SW 1271 (cell line): ENCODE results near the gene ZNF429.
A peak's percentile ranks its signal among the peaks of the same experiment; 100 is the strongest.
"Not testable (repeated sequence)": the region's sequence is repeated elsewhere in the genome, so short reads cannot be mapped to it uniquely, and the experiment has no call there.

ENCODE experiments used
- DNase-seq, 2 experiments: peaks; one replicate each; lab custom pipeline; 2025; lab: John Stamatoyannopoulos, UW

Gene ZNF429

DNA sequence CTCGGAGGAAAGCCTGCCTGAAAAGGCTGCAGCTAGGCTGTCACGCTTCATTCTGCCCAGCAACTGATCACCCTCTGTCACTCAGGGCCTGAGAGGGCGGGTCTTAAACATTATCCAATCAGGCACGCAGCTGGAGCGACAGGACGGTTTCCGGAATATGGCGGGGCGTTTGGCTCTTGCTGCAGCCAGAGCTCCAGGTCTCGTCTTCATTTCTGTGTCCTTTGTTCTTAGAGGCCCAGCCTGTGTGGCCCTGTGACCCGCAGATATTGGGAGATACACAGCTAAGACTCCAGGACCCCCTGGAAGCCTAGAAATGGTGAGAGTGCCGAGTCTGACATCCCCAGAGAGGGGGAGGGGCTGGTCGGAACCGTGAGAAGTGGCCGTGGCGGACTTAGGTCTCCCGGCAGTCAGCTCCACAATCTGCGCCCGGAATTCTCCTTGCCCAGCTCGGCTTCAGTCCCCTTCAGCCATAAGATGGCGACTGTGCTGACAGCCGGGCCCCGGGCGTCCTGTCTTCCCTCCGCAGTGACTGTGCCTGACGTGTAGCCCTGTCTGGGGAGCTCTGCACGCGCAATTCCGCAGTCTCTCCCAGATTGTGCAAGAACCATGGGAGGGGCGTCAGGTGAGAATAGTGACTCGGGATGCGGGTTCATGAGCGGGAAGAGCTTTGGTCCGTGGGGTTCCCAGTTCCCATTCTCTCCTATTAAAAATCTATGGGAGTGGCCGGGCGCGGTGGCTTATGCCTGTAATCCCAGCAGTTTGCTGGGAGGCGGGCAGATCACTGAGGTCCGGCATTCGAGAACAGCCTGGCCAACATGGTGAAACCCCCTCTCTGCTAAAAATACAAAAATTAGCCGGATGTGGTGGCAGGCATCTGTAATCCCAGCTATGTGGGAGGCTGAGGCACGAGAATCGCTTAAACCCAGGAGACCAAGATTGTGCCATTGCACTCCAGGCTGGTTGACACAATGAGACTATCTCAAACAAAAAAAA, at the start of gene ZNF429:
Gene ZNF429 (plus strand): TSS at position 144 of the 993 bp plus-strand sequence. CDS start 170 bp downstream, at position 314.
- DNase-seq = peak; percentile 82 to 92

DNA sequence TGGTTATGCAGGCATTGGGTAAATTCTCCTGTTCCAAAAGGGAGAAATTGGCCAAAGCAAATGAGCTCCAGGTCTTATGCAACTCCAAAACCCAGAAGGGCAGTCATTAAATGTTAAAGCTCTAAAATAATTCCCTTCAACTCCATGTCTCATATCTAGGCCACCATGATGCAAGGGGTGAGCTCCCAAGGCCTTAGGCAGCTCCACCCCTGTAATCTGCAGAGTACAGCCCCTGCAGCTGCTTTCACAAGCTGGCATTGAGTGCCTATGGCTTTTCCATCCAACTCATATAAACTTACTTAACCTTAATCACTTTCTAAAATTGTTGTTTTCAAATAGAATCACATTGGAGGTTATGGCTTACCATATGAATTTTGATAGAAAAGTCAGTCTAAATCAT, 44.7 kb upstream of the ZNF429 start:
- DNase-seq = no peak

DNA sequence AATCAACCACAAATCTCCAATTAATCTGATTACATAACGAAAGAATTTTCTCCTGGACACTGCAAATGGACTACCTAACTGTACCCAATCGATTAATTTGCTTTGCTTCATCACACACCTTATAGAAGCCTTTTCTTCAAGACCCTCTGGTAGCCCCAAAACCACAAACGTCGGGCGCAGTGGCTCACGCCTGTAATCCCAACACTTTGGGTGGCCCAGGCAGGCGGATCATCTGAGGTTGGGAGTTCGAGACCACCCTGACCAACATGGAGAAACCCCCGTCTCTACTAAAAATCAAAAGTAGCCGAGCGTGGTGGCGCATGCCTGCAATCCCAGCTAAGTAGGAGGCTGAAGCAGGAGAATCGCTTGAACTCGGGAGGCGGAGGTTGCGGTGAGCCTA, 42.9 kb upstream of the ZNF429 start:
- no peak for DNase-seq

DNA sequence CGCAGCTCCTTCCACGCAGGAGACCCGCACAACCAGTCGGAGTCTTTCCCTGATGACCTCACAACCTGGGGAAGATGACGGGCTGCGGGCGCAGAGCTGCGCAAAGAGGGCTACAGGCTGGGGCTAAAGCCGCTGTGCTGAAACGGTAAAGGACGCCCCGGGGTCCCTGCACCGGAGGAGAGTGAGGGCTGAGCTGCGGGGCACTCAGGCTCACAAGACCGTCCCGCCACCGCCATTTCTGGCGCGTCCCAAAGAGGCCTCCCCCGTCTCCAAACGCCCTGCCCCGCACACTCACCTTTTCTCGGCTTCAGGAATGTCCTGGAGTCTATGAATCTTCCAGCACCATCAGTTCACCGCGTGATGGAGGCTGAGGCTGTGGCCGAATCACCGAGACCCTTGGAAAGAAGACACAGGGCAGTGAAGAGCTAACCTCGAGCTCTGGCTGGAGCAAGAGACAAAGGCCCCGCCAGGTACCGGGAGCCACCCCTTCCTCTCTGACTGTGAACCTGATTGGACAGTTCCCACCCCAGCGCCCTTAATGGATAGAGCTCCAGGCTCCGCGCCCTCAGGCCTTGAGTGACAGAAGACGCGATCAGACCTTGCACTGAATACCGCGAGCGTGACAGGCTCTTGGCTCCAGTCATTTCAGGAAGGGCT, 41.8 kb upstream of the ZNF429 start:
- peak in 1 of 2 experiments; percentile 32 for DNase-seq

DNA sequence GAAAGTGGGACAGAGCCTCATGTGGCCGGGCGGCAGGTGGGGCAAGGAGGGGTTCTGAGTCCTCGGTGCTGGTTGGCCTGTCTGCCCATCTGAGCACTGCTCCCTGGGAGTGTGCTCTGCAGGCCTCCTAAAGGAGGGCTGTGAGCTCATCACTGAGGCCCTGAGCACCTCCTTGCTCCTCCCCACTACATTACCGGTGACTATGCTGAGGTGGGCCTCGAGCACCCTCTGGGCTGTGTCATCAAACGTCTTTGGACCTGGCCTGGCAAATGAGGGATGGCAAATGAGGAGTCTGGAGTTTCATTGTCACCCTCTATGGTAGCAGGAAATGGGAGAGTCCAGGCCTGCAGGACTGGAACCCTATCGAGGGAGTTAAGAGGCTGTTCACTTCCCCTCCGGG, 38.8 kb upstream of the ZNF429 start:
- DNase-seq = no peak

DNA sequence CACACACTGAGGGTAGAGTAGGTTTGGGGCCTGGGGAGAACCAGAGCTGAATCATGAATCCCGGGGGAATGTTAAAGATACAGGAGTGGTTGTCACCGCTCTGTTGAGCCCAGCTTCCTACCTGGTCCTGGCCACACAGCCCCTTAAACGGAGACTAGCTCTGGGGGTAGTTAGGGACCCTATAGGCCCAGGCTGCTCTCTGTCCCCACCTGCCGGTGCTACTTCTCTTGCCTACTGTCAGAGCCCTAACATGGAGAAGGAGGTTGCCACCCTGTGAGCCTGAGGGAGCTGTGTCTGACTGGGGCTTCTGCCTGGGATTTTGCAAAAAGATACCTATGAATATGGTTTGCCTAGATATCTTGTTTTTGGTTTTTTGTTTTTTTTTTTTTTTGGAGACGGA, 36.6 kb upstream of the ZNF429 start:
- DNase-seq = no peak

DNA sequence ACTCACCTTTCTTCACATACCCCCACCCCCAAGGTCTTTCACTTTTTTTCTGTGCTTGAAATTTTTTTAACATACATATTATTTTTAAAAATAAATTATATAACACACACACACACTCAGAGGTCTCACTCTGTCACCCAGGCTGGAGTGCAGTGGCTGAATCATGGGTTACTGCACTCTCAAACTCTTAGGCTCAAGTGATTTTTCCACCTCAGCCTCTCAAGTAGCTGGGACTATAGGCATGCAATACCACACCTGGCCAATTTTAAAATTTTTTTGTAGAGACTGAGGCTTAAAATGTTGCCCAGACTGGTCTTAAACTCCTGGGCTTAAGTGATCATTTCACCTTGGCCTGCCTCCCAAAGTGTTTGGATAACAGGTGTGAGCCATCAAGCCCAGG, 32.9 kb upstream of the ZNF429 start:
- DNase-seq = no peak

DNA sequence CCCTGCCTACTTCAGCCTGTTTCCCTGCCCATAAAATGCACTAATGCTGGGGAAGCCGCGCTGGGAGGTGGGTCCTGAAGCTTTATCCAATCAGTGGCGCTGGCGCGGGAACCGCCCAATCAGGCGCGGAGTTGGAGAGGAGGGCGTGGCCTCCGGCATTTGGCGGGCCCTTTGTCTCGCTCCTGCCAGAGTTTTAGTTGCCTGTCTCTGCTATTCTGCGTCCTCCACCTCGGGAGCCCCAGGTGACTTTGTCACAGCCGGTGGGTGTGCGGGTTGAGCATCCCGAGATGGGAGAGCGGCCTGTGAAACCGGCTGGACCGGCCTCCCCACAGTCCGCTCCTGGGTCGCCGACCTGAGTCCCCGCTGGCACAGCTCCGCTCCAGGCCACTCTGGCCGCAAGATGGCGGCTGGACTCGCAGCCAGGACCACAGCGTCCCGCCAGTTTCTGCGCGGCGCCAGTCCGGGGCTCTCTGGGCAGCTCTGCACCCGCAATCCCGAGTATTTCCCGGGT, 30.7 kb upstream of the ZNF429 start:
- no peak for DNase-seq

DNA sequence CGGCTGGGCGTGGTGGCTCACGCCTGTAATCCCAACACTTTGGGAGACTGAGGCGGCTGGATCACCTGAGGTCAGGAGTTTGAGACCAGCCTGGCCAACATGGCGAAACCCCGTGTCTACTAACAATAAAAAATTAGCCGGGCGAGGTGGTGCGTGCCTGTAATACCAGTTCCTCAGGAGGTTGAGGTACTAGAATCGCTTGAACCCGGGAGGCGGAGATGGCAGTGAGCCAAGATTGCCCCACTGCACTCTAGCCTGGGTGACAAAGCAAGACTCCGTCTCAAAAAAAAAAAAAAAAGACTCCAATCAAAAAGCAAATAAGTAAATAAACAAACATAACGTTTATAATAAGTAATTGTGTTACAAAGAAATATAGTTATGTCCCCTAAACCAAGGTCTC, 23.0 kb upstream of the ZNF429 start:
- not testable (repeated sequence) for DNase-seq

DNA sequence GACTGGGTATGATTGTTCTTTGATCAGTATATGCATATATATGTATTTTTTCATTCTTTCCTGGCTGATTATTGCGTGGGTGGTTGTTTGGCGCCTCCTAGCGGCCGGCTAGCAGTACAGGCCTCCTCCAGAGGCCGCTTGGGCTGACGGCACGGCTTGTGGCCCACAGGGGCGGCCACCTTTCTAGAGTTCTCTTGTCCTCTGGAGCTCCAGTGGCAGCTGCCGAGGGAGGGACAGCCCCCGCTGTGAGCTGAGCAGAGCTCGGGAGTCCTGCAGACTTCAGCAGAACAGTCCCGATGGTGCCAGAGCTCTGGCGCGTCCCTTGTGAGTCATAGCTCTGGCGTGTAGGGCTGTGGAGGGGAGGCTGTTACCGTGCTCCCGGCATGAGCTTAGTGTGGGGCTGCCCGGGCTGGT, 22.5 kb upstream of the ZNF429 start:
- peak in 1 of 2 experiments; percentile 4 for DNase-seq

DNA sequence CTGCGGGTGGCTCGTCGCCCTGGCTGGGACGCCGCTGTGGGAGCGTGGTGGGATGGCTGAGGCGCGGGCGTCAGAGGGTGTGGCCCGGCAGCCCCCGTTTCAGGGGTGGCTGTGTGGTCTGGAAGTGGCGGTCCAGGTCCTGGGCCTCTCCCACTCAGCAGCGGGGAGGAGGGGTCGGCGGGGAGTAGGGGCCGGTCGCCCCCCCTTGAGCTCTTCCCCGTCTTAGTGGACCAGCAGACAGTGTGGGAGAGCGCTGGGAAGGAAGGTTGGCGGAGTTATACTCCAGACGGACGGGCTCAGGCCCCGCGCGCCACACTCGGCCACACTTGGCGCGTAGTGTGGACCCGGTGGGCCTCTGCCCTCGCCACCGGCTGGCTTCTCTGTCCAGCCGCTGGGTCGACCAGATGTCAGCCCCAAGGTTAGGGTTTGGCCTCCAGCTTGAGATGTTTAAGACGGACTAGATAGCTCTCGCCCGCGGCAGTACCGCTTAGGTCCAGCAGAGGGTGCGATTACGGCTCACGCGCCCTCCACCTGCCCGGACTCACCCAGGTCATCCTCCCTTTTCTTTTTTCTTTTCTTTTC, 21.7 kb upstream of the ZNF429 start:
- no peak for DNase-seq

DNA sequence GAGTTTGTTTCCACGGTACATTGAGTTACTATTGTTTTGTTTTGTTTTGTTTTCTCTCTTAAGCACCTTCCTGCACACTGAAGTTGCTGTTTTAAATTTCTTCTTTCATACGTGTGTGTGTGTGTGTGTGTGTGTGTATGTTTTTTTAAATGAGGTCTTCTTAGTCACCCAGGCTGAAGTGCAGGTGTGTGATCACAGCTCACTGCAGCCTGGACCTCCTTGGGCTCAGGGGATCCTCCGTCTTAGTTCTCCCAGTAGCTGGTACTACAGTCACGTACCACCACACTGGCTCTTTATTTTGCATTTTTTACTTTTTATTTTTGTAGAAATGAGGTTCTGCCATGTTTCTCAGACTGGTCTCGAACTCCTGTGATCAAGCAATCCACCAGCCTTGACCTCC, 20.8 kb upstream of the ZNF429 start:
- DNase-seq = no peak

DNA sequence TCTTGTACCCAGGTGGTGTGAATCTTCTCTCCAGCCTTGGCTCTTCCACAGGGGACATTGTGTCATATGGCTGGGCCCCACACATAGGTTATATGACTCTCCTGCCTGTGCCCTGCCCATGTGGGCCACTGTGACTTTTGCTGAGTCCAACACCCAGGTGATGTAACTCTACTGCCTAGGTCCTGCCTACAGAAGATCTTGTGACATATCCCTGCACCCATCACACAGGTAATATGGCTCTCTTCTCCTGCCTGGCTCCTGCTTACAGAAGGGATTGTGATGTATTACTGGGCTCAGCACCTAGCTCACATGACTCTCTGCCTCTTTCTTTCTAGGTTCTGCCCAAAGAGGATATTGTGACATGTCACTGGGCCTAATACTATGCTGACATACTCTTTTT, 19.5 kb upstream of the ZNF429 start:
- no peak for DNase-seq

DNA sequence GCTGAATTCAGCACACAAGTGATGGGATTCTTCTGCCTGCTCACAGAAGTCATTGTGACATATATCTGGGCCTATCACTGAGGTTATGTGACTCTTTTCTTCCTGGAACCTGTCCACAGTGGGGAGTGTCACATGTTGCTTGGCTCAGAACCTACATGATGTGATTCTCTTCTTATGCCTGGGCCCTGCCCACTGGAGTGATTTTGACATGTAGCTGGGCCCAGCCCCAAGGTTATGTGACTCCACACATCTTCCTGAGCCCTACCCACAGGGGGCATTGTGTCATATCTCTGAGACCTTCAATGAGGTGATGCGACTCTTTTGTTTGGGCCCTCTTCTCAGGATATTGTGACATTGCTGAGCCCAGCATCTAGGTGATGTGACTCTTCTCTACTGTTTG, 17.4 kb upstream of the ZNF429 start:
- DNase-seq = no peak

DNA sequence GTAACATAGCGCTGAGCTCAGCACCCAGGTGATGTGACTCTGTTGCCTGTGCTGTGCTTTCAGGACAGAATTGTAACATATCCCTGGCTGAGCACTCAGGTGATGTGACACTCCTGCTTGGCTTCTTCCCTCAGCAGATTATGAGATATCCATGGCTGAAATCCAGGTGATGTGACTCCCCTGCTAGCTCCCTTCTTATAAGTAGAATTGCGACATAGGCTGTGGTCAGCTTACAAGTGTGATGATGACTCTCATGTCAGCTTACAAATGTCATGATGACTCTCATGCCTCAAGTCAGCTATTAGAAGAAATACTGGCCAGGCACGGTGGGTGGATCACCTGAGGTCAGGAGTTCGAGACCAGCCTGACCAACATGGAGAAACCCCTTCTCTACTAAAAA, 14.3 kb upstream of the ZNF429 start:
- no peak for DNase-seq

DNA sequence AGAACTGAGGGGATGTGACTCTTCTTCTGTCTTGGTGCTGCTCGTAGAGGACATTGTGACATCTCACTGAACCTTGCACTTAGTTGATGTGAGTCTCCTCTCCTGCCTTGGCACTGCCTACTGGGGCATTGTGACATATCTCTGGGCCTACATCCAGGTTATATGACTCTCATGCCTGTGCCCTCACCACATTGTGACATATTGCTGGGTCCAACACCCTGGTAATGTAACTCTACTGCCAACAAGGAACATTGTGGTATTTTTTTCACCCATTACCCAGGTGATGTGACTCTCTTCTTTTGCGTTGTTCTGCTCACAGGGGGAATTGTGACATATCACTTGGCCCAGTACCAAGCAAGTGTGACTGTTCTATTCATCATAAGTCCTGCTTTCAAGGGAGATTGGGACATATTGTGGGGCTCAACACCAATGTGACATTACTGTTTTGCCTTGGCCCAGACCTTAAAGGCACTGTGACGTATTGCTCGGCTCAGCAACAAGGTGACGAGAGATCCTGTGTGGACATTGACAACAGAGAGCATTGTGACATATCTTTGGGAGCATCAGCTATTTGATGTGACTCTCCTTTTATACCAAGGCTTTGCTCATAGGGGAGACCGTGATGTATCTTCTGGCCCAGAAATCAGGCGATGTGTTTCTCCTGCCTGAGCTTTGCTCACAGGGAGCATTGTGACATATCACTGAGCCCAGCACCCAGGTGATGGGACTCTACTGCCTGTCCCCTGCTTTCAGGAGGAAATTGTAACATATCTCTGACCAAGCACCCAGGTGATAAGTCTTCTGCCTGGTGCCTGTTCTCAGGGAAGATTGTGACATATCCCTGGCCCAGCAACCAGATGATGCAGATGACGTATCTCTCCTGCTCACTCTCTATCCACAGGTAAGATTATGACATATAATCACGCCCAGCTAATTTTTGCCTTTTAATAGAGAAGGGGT, 12.2 kb upstream of the ZNF429 start:
- no peak for DNase-seq

DNA sequence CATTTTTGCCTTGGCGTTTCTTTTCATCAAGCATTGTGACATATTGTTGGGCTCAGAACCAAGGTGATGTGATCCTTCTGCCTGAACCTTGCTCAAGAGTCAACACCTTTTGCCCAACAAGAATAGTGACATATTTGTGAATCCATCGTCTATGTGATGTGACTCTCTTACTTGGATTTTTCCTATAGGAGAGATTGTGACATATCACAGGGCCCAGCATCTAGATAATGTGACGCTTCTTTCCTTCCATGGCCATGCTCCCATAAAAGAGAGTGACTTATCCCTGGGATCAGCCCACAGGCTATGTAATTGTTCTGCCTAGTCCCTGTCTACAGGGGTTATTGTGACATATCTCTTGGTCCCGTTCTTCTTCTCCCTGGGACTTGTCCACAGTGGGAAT, 8.5 kb upstream of the ZNF429 start:
- DNase-seq = no peak

DNA sequence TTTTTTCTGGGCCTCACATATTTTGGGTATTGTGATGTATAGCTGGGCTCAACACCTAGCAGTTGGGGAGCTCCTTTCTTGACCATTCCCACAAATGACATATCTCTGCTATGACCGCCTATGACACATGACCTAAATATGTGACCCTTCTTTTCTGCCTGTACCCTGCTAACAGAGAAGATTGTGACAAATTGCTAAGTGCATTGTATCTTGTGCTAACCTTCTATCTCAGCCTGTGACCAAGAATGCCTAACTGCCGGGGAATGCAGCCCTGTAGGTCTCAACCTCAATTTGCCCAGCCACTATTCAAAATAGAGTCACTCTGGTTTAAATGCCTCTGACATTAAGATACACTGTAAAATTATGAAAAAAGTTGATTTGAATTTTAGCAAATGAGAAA, 6.8 kb upstream of the ZNF429 start:
- DNase-seq = no peak

DNA sequence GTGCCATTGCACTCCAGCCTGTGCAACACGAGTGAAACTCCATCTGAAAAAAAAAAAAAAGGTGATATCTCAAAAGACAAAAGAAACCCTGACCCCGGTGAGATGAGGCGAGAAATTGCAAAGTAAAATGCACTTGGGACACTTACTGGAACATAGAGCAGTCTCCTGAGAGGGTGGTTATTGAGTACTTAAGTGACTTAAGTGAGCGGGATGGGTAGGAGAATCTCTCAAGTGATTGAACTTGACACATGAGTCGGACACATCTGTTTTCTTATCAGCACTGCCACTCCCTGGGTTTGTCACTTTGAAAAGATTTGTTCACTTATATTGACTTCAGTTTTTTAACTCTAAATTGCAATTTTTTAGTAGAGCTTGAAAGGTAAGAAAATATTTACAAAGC, 2.8 kb downstream of the ZNF429 start:
- no peak for DNase-seq

DNA sequence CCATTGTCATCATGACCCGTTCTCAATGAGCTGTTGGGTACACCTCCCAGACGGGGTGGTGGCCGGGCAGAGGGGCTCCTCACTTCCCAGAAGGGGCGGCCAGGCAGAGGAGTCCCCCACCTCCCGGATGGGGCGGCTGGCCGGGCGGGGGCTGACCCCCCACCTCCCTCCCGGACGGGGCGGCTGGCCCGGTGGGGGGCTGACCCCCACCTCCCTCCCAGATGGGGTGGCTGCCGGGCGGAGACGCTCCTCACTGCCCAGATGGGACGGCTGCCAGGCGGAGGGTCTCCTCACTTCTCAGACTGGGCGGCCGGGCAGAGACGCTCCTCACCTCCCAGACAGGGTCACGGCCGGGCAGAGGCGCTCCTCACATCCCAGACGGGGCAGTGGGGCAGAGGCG, 5.7 kb downstream of the ZNF429 start:
- DNase-seq = not testable (repeated sequence)

DNA sequence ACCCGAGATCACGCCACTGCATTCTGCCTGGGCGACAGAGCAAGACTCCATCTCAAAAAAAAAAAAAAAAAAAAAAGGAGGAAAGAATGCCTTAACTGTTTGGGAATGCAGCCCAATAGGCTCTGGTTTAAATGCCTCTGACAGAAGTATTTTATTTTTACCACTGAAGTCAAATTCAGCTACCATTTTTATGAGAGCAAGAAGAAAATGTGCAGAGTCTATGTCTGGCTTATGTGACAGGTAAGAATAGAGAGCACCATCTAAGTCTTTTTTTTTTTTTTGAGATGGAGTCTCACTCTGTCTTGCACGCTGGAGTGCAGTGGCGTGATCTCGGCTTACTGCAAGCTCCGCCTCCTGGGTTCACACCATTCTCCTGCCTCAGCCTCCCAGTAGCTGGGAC, 7.2 kb downstream of the ZNF429 start:
- DNase-seq = not testable (repeated sequence)
